CD4-positive, alpha-beta T cell treated with Interferon alpha-2 for 1 hour (primary cell): ENCODE measurements around the gene DDR2.
A peak's percentile ranks its signal among the peaks of the same experiment; 100 is the strongest.
"Not testable (repeated sequence)": the region's sequence is repeated elsewhere in the genome, so short reads cannot be mapped to it uniquely, and the experiment has no call there.

Source experiments
- DNase-seq, 2 donors: peaks; one replicate each; pipeline ENCODE4 v3.0.0-alpha.2; 2020 to 2022

Gene DDR2

DNA sequence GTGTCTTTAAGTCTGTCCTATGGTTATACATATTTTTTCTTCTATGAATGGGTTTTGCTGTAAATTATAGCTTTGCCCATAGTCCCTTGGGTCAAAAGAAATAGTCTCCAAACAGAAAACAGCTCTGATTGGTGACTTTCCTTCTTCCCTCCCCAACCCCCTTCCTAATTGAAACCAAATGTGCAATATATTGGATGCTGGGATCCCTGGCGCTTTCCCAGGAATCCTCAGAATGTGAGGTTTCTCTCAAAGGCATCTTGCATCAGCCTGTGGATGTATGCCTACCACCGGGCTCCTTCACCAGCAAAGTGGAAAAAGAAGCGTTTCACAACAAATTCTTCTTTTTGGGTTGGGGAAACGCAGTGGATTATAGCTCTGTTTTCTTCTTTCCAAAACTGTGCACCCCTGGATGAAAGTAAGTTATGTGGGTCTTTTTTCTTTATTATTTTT is at the start of gene DDR2:
TSS of gene DDR2 (plus strand) at position 248 of the 450 bp plus-strand sequence. CDS start 86,600 bp downstream, outside the sequence.
- DNase-seq = no peak

DNA sequence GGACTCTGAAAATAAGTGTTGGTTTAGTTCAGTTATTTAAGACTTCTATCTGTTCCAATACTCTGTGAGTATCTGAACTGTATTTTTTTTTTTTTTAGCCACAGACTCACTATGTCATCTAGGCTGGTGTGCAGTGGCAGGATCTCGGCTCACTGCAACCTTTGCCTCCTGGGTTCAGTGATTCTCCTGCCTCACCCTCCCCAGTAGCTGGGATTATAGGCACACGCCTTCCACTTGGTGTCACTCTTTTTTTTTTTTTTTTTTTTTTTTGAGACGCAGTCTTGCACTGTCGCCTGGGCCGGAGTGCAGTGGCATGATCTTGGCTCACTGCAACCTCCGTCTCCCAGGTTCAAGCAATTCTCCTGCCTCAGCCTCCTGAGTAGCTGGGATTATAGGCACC is 49.4 kb upstream of the DDR2 start:
- not testable (repeated sequence) for DNase-seq

DNA sequence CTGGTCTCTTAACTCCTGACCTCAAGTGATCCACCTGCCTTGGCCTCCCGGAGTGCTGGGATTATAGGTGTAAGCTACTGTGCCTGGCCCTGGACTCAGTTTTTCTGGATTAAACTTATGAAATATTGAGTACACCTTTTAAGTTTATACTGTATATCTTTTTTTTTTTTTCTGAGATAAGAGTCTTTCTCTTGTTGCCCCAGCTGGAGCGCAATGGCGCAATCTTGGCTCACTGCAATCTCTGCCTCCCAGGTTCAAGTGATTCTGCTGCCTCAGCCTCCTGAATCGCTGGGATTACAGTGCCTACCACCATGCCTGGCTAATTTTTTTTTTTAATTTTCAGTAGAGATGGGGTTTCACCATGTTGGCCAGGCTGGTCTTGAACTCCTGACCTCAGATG is 47.2 kb upstream of the DDR2 start:
- DNase-seq = not testable (repeated sequence)

DNA sequence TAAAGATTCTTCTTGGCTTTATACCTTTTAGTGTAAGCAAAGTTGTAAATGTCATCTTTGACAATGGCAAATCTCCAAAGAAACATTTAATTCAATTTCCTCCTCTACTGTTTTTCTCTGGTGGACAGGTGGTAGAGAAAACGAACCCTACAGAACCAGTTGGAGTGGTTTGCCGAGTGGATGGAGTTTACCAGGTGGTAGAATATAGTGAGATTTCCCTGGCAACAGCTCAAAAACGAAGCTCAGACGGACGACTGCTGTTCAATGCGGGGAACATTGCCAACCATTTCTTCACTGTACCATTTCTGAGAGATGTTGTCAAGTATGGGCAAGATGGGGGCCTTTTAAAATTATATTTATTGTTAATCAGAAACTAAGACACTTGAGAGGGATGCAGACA is 44.9 kb upstream of the DDR2 start:
- no peak for DNase-seq

DNA sequence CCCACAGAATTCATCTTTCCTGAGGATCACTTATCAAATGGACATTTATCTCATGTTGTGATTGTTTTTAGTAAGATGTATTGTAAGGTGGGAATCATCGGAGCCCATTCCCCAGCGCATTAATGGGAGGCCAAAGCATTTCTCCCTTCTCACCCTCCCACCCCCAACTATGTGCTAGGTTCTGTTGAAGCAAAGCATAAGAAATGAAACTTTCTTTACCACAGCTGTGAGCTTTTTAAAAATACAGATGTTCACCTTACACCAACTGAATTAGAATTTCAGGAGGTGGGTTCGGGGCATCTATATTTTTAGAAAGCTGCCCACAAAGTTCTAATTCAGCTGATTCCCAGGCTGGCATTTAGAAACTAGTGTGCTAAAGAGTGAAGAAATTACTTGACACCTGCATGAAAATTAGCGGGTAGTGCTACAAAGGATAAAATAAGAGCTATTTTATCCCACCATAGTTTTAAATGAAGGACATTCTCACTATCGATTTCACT is 44.5 kb upstream of the DDR2 start:
- DNase-seq = no peak

DNA sequence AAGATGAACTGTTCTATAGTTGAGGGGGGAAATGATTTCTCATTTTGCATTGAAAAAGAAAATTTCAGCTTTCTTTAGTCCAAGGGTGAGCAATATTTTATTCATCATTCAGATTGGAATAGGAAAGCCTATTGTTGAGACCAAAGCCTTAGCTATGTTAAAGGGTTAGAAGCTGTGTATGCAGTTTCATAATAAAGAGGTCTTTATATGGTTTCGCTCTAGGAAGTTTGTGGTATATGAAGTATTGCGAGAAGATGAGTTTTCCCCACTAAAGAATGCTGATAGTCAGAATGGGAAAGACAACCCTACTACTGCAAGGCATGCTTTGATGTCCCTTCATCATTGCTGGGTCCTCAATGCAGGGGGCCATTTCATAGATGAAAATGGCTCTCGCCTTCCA is 42.2 kb upstream of the DDR2 start:
- DNase-seq = no peak

DNA sequence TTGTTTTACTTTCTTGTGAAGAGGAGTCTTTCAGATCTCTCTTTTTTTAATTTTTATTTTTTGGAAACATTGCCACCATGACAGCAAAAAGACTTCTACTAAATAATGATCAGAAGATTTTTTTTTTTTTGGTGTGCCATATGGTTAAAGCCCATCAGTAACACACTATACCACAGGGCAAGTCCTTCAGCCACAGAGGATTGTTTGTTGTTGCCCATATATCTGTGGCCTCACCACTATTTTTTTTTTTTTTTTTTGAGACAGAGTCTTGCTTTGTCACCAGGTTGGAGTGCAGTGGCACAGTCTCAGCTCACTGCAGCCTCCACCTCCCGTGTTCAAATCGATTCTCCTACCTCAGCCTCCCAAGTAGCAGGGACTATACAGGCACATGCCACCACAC is 41.6 kb upstream of the DDR2 start:
- DNase-seq = no peak

DNA sequence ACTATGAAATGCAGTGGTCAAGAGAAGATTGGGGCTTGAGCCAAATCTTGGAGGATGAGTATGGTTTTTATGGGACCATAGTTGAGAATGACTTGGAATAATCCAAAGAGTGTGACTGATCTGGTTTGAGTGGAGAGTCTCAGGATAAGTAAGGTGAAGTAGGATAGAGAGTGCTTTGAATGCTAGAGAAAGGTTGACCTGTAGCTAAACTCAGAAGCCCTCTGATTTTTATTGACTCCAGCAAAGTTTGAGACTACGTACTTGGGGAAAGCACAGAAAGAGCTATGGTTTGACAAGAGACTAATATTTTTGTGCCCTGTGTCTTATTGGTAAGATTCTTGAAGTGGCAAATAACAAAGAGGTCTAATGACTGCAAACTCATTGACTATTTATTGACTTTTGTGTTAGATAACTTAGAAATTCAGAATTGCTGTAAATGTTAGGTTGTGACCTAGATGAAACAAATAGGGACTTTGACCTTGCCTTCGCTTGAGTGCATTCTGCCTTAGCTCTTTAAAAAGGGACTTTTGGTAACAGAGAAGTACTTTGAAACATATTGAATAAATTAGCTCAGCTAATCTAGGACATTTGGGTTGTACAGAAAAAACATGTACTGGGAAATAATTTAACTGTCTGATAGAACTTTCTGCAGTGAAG is 35.6 kb upstream of the DDR2 start:
- no peak for DNase-seq

DNA sequence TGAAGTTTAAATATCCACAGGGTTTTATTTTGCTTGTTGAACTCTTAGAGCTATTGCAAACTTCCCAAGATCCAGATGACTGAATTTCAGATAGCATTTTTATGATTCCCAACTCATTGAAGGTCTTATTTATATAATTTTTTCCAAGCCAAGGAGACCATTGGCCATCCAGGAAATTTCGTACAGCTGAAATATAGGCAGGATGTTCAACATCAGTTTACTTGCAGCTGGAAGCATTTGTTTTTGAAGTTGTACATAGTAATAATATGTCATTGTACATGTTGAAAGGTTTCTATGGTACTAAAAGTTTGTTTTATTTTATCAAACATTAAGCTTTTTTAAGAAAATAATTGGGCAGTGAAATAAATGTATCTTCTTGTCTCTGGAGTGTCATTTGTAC is 32.8 kb upstream of the DDR2 start:
- DNase-seq = no peak

DNA sequence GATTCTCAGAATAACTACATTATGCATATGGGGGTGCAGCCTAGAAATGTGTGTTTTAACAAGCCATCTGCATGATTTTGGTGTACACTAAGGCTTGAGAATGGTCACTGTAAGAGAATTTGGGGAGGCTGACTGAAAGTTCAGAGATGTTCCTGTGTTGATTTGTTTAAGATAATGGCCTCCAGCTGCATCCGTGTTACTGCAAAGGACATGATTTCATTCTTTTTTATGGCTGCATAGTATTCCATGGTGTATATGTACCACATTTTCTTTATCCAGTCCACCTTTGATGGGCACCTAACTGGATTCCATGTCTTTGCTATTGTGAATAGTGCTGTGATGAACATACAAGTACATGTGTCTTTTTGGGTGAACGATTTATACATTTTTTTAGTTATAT is 29.1 kb upstream of the DDR2 start:
- DNase-seq = not testable (repeated sequence)

DNA sequence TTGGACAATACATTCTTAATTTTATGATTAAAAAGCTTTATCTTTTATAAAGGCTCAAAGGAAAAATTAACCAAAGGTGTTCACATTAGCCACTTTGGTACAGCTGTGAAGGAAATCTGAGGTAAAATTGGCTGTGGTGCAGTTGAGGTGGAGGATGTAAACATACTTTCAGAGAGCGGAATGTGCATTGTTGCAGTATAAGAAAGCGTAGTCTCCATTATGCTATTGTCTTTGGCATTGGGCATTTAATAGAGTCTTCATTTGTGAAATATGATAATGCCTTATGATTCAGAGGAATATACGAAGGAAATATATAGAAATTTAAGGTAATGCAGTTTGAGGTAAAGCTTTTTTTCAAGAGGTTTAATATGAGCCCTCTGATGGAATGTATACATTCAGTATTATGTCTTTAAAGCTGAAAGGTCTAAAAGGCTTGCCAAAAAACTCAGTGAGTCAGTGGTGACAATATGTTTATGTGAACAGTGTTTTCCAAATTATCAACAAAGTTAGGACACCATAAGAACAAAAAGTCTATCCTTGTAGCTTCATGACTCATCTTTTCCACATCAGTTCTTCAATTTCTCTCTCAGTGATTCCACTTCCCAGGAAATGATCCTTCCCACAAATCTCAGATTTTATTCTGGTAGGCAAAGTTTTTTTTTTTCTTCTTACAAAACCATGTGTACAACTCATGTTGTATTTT is 26.9 kb upstream of the DDR2 start:
- no peak for DNase-seq

DNA sequence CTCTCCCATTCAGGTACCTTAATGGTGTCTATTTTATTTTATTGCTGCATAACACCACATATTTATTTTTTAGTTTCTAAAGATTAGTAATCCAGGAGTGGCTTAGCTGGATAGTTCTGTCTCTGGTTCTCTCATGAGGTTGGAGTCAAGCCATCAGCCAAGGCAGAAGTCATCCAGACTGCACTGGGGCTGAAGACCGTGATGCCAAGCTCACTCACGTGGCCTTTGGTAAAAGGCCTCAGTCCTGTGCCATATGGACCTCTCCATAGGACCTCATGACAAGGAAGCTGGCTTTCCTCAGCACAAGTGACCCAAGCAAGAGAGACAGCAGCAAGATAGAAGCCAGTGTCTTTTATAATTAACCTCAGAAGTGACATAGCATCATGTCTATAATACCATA is 23.0 kb upstream of the DDR2 start:
- no peak for DNase-seq

DNA sequence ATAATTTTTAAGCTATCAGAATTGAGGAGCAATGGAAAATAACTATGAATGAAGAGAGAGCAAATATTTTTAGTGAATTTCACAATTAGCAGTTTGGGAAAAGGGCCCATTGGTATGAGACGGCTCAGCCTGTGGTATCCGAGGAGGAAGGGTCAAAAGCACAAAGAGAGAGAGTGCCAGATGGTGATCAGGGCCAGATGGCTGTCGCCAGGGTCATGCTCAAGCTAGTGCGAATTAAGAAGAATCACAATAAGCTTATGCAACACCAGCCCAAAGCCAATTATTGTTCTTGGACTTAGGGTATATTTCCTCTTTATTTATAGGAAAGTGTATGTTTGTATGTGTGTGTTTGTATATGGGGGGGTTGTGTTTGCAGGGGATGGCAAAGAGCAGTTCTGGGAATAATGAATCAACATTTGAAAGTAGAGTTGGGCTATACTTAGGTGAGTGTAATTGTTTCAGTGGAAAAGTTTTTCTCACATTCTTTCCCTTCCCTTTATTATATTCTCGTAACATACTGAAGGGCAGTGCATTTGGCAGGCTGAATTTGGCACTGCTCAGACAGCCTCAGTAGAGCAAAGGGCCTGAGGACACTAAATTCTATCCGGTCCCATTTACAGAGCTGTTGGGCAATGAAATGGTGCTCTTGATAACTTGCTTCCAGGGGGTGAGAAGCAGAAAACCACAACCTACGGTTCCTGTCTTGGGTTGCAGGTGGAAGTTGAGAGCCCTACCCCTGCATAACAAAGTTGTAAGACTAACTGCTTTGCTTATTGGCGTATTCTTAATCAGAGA is 19.5 kb upstream of the DDR2 start:
- no peak for DNase-seq

DNA sequence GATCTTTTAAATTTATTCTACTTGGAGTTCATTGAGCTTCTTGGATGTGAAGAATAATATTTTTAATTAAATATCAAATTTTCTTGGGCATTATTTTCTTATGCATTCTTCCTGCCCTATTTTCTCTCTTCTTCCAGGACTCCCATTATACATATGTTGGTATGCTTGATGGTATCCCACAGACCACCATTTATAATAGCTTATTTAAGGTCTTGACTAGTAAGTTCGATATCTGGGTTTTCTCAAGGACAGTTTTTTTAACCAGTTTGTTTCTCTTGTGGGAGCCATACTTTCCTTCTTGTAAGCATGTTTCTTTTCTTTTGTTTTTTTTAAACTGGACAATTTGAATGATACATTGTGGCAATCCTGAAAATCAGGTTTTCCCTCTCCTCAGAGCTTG is 15.4 kb upstream of the DDR2 start:
- DNase-seq = no peak

DNA sequence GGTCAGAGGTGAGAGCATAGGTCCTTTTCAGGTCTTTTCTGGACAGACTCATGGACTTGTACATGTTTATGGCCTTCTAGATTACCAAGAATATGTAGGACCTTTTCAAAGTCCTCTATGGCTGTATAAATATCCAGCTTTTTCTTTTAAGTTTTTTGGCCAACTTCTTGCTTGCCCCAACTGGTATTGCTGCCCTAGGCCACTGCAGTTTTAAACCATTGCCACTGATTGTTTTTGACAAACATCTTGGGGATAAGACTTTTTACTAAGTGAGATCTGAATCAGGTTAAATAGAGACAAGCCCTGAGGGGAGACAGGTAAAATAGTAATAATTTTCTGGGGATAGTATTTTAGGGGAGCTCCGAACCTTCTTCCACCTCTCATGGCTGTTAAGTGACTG is 14.8 kb upstream of the DDR2 start:
- no peak for DNase-seq

DNA sequence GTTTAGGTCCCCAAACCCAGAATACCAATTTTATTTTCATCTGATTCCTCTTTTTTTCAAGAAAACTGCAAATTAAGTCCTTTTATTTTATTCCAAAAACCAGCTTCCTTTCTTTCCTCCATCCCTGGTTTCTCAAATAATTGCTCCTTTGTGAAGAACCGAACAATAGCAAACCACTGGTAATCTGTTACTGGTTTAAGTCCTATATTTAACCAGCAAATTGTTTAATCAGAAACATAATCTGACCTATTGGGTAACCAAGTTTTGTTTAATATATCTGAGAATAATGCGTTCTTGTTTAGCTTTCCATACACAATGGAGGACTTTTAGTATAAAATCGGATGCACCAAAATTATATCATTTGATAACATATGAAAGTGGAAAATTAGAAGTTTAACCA is 13.2 kb upstream of the DDR2 start:
- DNase-seq = no peak

DNA sequence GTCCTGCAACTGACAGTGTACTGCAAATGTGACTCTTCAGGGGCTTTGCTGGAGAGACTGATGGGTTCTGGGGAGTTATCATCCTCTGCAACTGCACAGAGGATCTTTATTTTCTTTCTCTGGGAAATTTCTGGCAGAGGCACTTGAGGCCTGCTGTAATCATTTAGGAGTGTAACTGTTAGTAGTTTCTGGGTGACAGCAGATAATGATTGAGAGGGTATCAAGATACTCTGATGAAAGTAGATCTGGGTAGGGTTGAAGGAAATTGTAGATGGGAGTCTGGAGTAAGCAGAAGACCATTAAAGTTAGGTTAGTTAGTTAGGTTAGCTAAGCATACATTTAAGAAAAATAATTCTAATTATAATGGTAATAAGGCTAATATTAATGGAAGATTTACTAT is 11.0 kb upstream of the DDR2 start:
- no peak for DNase-seq

DNA sequence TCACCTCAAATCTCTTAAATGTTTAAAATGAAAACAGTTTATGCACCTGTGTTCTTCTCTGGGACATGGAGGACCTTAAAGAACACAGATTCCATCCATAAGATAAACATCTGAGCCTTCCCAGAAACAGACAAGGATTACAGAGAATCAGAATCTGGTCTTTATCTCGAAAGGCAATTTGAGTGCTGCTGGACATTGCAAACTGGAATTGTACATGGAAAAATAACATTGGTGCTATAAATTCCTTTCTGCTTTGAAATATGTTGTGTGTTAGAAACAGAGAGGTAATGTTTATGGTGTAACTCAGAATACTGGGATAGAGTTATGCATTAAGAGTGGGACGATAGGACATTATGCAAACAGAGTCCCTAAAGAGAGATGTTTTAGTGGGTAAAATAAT is 6.6 kb upstream of the DDR2 start:
- no peak for DNase-seq

DNA sequence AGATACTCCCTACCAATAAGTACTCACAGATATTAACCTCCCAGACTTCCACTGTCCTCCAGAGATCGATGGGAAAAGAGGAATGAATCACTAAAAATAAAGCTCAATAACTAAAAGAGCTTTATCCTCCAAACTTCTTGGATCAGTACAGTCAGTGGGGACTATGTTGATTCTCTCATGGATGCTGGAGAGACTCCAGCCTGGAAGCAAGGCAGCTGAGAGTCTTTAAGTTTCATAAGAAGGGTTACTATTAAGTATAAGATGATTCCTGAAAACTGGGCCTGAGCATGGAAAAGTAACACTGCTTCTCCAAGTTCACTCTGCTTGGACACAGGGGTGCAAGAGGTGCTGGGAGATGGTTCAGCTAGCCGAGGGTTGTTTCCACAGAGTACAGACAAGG is 6.2 kb upstream of the DDR2 start:
- no peak for DNase-seq

DNA sequence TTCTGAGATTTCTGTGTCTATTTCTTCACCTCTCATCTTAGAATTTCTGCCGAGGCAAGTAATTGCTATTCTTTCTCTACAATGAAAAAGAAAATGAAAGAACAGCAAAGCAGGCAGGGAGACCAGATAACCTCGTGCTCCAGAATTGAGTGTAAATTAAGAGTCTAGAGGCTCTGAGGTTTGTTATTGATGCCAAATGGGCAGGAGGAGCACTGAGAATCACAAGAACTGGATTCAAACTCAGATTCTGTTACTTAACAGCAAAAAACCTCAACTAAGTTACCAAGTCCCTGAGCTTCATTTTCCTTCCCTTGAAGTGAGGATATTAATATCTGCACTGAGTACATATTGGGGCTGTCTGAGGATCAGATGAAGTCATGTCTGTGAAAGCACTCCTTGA is 5.5 kb upstream of the DDR2 start:
- DNase-seq = no peak

DNA sequence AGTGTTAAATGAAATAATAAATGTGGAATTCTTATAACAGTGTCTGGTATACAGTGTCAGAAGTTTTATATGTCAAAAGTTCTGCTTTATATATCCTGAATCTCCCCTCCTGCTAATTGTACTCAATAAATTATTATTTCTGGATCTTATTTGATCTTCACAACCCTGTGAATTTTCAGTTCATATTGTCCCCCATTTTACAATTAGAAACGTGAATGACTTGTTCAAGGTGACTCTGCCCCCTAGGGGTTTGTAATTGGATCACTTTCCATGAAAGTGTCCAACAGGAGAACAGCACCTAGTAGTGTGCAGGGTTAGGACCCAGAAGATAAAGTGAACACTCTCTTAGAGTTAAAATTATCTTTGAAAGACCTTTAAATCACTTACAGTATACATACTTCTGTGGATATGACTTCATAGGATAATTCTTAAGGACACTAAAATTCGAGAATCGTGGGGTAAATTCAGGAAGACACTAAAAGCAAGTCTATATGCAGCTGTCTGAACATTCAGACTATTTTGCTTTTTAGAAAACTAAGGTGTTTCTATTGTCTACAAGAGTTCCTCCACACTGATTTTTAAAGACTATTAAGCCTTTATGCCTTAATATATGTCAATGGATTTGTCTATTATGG is 4.5 kb upstream of the DDR2 start:
- peak in 1 of 2 donors; percentile 27 for DNase-seq

DNA sequence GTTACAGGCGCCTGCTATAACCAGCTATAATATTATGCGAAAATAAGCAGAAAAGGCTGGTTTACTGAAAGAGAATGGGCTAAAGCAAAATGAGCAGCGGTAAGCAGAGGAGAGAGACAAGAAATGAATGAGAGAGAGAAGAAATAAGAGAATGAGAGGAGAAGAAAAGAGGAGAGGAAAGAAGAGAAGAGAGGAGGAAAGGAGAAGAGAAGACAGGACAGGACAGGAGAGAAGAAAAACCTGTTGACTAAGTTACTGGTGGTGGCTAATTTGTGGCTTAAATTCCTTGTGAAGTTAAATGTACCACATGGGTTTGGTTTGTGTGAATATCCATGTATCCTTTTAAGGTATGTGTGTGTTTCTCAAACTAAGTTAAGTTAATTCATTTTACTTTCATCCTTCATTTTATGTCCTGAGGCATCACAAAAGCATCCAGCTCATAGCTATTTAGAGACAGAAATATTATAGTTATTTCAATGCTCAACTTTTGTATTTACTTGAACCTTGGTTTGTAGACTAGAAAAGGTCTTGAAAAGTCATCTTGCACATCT is 3.1 kb upstream of the DDR2 start:
- no peak for DNase-seq

DNA sequence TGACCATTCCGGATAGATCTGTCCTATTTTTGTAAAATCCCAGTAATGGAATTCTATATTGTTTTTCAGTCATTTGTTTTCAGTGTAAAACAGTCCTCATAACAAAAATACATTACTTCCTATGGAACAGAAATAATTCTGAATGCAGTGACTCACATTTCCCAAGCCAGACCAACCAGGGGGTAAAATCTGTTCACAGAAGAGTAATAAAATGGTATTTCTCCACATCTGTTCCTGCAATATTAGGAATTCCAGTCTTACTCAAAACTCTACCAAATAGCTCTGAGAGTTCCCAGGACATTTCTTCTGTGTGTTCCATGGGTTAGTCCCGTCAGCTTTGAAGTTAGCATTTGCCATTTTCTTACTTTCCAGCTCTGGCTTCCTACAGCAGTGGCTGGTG is 2.6 kb upstream of the DDR2 start:
- DNase-seq = no peak
